ENCODE results near the gene NBPF11.
"Not testable (repeated sequence)": the region's sequence is repeated elsewhere in the genome, so short reads cannot be mapped to it uniquely, and the experiment has no call there.

Gene NBPF11

DNA sequence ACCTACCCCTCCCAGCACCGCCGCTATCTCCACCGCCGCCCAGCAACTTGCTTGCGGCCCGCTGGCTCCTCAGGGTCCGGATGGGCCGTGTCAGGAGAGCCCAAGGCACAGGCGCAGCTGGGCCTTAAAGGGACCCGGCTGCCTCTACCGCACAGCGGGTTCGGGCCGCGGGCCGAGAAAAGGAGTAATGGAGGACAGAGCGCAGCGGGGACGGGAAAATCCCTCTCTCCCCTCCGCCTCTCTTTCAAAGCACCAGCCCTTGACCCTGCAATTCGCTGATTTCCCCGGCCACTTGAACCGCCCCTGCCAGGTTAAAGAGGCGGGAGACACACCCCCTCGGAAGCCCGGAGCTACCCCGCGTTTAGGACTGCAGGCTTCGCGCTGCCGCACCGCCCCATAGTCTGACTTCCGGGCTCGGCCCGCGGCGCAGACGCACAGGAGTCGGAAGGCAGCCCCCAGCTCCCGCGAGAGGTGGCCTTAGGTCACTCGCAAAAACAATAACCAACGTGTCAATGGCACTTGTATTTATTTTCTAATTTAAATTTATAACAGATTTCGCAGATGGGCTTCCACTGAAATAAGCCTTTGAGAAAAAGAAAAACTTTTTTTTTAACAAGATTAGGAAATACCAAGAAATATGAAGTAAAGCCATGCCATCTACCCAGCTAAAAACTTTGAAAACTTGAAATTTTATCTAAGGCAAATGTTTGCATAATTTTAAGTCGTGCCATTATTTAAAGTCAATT, at the start of gene NBPF11:
Gene NBPF11, minus strand, starts transcription at position 371 of the 746 bp plus-strand sequence. CDS start 25,278 bp downstream, outside the sequence.
- Histone ChIP-seq H3K4me3 (peak within 1 kb of the TSS; percentile 56 to 79), H3K27ac (peak within 1 kb of the TSS; percentile 70 to 75)
- H3K36me3 ChIP-seq; H3K9me3 ChIP-seq; H3K4me1 ChIP-seq; H3K27me3 ChIP-seq; intact Hi-C loops (cut with DNase I; ENCODE audit: low total_unique reads): not testable (repeated sequence)
- peak; percentile 77 to 89 for DNase-seq

- H3K4me1 ChIP-seq; H3K9me3 ChIP-seq; intact Hi-C loops (cut with DNase I; ENCODE audit: low total_unique reads); H3K4me3 ChIP-seq; H3K36me3 ChIP-seq; H3K27ac ChIP-seq; H3K27me3 ChIP-seq; DNase-seq: not testable (repeated sequence)
Observed at GRCh38 chr1:148197396-148197795, 45.3 kb upstream of the NBPF11 start.

DNA sequence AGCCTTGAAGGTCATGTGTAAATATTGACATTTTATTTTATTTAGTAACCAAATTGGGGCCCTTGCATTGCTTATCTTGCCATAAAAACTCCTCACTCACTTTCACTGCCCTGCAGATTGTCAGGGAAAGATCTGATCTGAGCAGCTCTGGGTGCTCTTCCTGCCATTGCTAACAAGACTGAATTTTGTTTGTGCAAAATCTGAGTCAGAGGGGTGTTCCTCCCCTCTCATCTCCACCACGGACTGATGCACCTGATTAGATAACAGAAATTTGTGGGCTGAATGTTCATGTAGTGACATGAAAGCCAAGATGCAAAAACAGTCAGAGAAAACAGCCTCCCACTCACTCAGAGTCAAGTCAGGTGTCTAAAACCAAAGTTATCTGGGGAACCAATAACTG, 44.9 kb upstream of the NBPF11 start:
- H3K9me3 ChIP-seq; H3K27ac ChIP-seq; H3K4me1 ChIP-seq; intact Hi-C loops (cut with DNase I; ENCODE audit: low total_unique reads); H3K36me3 ChIP-seq; DNase-seq; H3K4me3 ChIP-seq; H3K27me3 ChIP-seq: not testable (repeated sequence)

- intact Hi-C loops (cut with DNase I; ENCODE audit: low total_unique reads); H3K27me3 ChIP-seq; H3K27ac ChIP-seq; DNase-seq; H3K9me3 ChIP-seq; H3K4me3 ChIP-seq; H3K4me1 ChIP-seq; H3K36me3 ChIP-seq: not testable (repeated sequence)
Observed at GRCh38 chr1:148195115-148195514, 43.0 kb upstream of the NBPF11 start.

DNA sequence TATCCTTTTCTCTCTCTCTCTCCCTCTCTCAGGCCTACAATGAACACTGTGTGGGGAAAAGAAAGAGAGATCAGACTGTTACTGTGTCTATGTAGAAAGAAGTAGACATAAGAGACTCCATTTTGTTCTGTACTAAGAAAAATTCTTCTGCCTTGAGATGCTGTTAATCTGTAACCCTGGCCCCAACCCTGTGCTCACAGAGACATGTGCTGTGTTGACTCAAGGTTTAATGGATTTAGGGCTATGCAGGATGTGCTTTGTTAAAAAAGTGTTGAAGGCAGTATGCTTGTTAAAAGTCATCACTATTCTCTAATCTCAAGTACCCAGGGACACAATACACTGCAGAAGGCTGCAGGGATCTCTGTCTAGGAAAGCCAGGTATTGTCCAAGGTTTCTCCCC, 36.7 kb upstream of the NBPF11 start:
- H3K4me1 ChIP-seq; H3K27me3 ChIP-seq; H3K27ac ChIP-seq; H3K36me3 ChIP-seq; H3K4me3 ChIP-seq; DNase-seq; H3K9me3 ChIP-seq; intact Hi-C loops (cut with DNase I; ENCODE audit: low total_unique reads): not testable (repeated sequence)

- H3K27me3 ChIP-seq; H3K27ac ChIP-seq; H3K4me3 ChIP-seq; H3K4me1 ChIP-seq; H3K36me3 ChIP-seq; DNase-seq; H3K9me3 ChIP-seq; intact Hi-C loops (cut with DNase I; ENCODE audit: low total_unique reads): not testable (repeated sequence)
Observed at GRCh38 chr1:148178682-148179081, 26.6 kb upstream of the NBPF11 start.

- DNase-seq: not testable (repeated sequence)
Observed at GRCh38 chr1:148175414-148175813, 23.3 kb upstream of the NBPF11 start.

GRCh38 chr1:148171995-148172394, 19.9 kb upstream of the NBPF11 start:
- H3K4me3 ChIP-seq; H3K36me3 ChIP-seq; H3K9me3 ChIP-seq; H3K27me3 ChIP-seq; DNase-seq; H3K4me1 ChIP-seq; H3K27ac ChIP-seq; intact Hi-C loops (cut with DNase I; ENCODE audit: low total_unique reads): not testable (repeated sequence)

More at GRCh38 chr1:148175414-148175813, 23.3 kb upstream of the NBPF11 start:
- H3K9me3 ChIP-seq; H3K27ac ChIP-seq; H3K4me3 ChIP-seq; H3K27me3 ChIP-seq; H3K36me3 ChIP-seq; H3K4me1 ChIP-seq; intact Hi-C loops (cut with DNase I; ENCODE audit: low total_unique reads): not testable (repeated sequence)

GRCh38 chr1:148166558-148167492, 14.7 kb upstream of the NBPF11 start:
- H3K9me3 ChIP-seq: no peaks in the 10 kb centered on the region
- no peaks in the 10 kb centered on the region for H3K4me1 ChIP-seq
- intact Hi-C loops (cut with DNase I; ENCODE audit: low total_unique reads): no loop called here
- DNase-seq: no peak
- H3K27me3 ChIP-seq: peaks cover 0 to 3% of the 10 kb centered on the region in 2 donors
- no peak overlapping the region for H3K4me3 ChIP-seq
- no peak overlapping the region for H3K27ac ChIP-seq
- TF ChIP-seq CTCF (IDR thresholded peaks at IDR 0.05): no peak
- no peaks in the 10 kb centered on the region for H3K36me3 ChIP-seq

All from tibial artery (tissue), 4 donors.